OCI-LY1 (cell line): ENCODE measurements around the gene HTR4.

Source experiments
- EZH2 ChIP-seq: fragments of 200-600 bp; sonication (generic), shearing (Covaris generic); IDR thresholded peaks from 2 replicates; pipeline ENCODE4 v1.8.0; 2017; ENCODE audit warnings: borderline replicate concordance, mixed run types, mild to moderate bottlenecking, antibody characterized with exemption, low read length, moderate library complexity, mixed read lengths
- TF ChIP-seq, protein P1 (sequence below): fragments of 200-600 bp; sonication (generic), shearing (Covaris generic); IDR thresholded peaks from 2 replicates; pipeline ENCODE4 v1.5.1; 2017; ENCODE audit warnings: mild to moderate bottlenecking, antibody characterized with exemption, low read length, moderate library complexity, mixed read lengths

- TF ChIP-seq EZH2, result no peak
- TF ChIP-seq, protein P1, sequence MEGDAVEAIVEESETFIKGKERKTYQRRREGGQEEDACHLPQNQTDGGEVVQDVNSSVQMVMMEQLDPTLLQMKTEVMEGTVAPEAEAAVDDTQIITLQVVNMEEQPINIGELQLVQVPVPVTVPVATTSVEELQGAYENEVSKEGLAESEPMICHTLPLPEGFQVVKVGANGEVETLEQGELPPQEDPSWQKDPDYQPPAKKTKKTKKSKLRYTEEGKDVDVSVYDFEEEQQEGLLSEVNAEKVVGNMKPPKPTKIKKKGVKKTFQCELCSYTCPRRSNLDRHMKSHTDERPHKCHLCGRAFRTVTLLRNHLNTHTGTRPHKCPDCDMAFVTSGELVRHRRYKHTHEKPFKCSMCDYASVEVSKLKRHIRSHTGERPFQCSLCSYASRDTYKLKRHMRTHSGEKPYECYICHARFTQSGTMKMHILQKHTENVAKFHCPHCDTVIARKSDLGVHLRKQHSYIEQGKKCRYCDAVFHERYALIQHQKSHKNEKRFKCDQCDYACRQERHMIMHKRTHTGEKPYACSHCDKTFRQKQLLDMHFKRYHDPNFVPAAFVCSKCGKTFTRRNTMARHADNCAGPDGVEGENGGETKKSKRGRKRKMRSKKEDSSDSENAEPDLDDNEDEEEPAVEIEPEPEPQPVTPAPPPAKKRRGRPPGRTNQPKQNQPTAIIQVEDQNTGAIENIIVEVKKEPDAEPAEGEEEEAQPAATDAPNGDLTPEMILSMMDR, result no peak
These were observed 31.3 kb upstream of the HTR4 start for GRCh38 chr5:148685520-148686134.
